ENCODE measurements around the gene RBM38. TPM values are rescaled to one million over a fixed set of nuclear protein-coding genes. Genes with fewer than 3 reads are reported as not detected.

Gene RBM38
- total and polyA plus RNA-seq, 2 of the 4 experiments (the other 2 are of a cell fraction): 5.2 to 11.9 TPM

- H4K91ac ChIP-seq (ENCODE audit: insufficient read depth, low read depth, low read length): no peak overlapping the region
- no peak overlapping the region for H3K4me2 ChIP-seq (ENCODE audit: low read depth, low read length)
- H3K4me3 ChIP-seq (ENCODE audit: insufficient read depth, low read depth, low read length): no peak overlapping the region
- intact Hi-C loops (cut with micrococcal nuclease) (loop anchor here (5.0 to 10.0 kb wide), 2 partner anchors 827 to 1510 kb away; no protein-coding TSS in a partner anchor), dilution Hi-C loops (cut with HindIII; ENCODE audit: low sequenced_read_pairs, unreplicated experiment) (no loop called here), in situ Hi-C loops (cut with MboI; ENCODE audit: low sequenced_read_pairs) (loop anchor here (5.0 to 25.0 kb wide), 4 partner anchors 110 to 1650 kb away; partner anchors contain the start of genes ATP5F1E and PRELID3B)
- H2AK9ac ChIP-seq (replicated peaks; ENCODE audit: low read depth, low read length, poor library complexity): peak overlapping the region; percentile 10
- no peak overlapping the region for H3K4ac ChIP-seq (ENCODE audit: low read depth, low read length)
- H2BK5ac ChIP-seq (ENCODE audit: low read depth, low read length, poor library complexity, severe bottlenecking): no peak overlapping the region
- no peak overlapping the region for H2BK20ac ChIP-seq (ENCODE audit: low read depth, low read length)
- H3K79me1 ChIP-seq (ENCODE audit: low read depth in 1 of 2, low read length in 2 of 2): peaks cover 0 to 6% of the 10 kb centered on the region in 2 experiments; a peak in 1 of 4 replicates
- peaks cover 5% of the 10 kb centered on the region; the same call in 1 of the 2 replicates for H3K36me3 ChIP-seq (ENCODE audit: control insufficient read depth, insufficient read depth, low read length)
- no peak overlapping the region for H3K9ac ChIP-seq (ENCODE audit: low read depth, low read length)
- H4K20me1 ChIP-seq (ENCODE audit: insufficient read depth, low read length): no peaks in the 10 kb centered on the region; the same call in 1 of the 2 replicates
- no peak overlapping the region for H4K5ac ChIP-seq (ENCODE audit: low read depth, low read length)
- H2AFZ ChIP-seq (replicated peaks; ENCODE audit: low read length, poor library complexity): no peak overlapping the region
- TF ChIP-seq, protein P1, sequence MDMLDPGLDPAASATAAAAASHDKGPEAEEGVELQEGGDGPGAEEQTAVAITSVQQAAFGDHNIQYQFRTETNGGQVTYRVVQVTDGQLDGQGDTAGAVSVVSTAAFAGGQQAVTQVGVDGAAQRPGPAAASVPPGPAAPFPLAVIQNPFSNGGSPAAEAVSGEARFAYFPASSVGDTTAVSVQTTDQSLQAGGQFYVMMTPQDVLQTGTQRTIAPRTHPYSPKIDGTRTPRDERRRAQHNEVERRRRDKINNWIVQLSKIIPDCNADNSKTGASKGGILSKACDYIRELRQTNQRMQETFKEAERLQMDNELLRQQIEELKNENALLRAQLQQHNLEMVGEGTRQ (IDR thresholded peaks at IDR 0.05; ENCODE audit: low read depth, low read length): no peak
- no peak for TF ChIP-seq RCOR1 (IDR thresholded peaks at IDR 0.05; ENCODE audit: insufficient replicate concordance, low read length)
- TF ChIP-seq, protein P2, sequence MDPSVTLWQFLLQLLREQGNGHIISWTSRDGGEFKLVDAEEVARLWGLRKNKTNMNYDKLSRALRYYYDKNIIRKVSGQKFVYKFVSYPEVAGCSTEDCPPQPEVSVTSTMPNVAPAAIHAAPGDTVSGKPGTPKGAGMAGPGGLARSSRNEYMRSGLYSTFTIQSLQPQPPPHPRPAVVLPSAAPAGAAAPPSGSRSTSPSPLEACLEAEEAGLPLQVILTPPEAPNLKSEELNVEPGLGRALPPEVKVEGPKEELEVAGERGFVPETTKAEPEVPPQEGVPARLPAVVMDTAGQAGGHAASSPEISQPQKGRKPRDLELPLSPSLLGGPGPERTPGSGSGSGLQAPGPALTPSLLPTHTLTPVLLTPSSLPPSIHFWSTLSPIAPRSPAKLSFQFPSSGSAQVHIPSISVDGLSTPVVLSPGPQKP (IDR thresholded peaks at IDR 0.05; ENCODE audit: borderline replicate concordance, low read depth, low read length): no peak
- no peak for TF ChIP-seq MAZ (IDR thresholded peaks at IDR 0.05; ENCODE audit: borderline replicate concordance, low read depth, low read length)
- no peak for TF ChIP-seq RFX5 (IDR thresholded peaks at IDR 0.05; ENCODE audit: low read depth, low read length)
- ATAC-seq (ENCODE audit: low read depth) (no peak), DNase-seq (no peak)
- H2BK15ac ChIP-seq (ENCODE audit: low read depth, low read length): no peak overlapping the region
- ChIA-PET CTCF (no interaction called here), POLR2A (ENCODE audit: unreplicated experiment) (no interaction called here)
- 0 out of 2 replicates have a peak, but pooled peaks cover 3% of the 10 kb centered on the region for H3K9me1 ChIP-seq (ENCODE audit: insufficient read depth, low read length)
- no peak overlapping the region for H2BK120ac ChIP-seq (ENCODE audit: low read depth, low read length)
- no peaks in the 10 kb centered on the region for H3K9me3 ChIP-seq (ENCODE audit: control insufficient read depth, insufficient read depth, low read length)
- no peak overlapping the region for H2AK5ac ChIP-seq (ENCODE audit: low read depth, low read length)
- H3K4me1 ChIP-seq (ENCODE audit: control insufficient read depth, insufficient read depth, low read length): peaks cover 5% of the 10 kb centered on the region
- no peak overlapping the region for H4K8ac ChIP-seq (ENCODE audit: low read depth in 2 of 2, low read length in 2 of 2)
- no peak overlapping the region for H3K27ac ChIP-seq (ENCODE audit: insufficient read depth, low read length)
- BruUV-seq (replicated peaks): no TSS peak
- H3K14ac ChIP-seq (replicated peaks; ENCODE audit: low read depth, low read length): no peak overlapping the region
- WGBS, 2 experiments (ENCODE audit: extremely low coverage in 2 of 2, insufficient read length in 1 of 2): 80% methylated on average over 2 of the region's 8 CpGs; no CpG with 5 or more reads in 1 of the 2 experiments
- H3K18ac ChIP-seq (ENCODE audit: low read depth, low read length): no peak overlapping the region
- H3K56ac ChIP-seq (ENCODE audit: extremely low read depth, insufficient read depth, low read length): no peak overlapping the region
- no peak overlapping the region for H3K23ac ChIP-seq (ENCODE audit: low read depth, low read length)
- H3K27me3 ChIP-seq (ENCODE audit: control insufficient read depth, insufficient read depth, low read length): no peaks in the 10 kb centered on the region
Measured at GRCh38 chr20:57387463-57387862, 3.7 kb upstream of the RBM38 start.

Data from IMR-90 (cell line).